Measurements from ENCODE around the gene TAS2R3.

The TAS2R3 gene

DNA sequence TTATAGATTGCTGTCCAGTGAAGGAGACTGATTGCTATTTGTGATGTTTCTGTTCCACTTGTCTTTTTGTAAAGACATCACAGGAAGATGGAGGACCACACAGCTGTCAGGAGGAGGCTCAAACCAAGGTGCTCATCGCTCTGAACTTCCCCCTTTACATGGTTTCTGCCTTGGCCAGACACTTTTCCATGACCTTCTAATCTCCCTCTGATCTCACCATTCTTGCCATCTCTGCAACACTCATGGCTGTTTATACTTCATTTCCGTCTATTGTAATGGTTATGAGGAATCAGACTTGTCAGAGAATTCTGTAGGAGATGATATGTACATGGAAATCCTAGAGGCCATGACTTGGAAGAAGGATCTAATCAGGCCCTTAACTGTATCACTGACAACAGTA is 24.4 kb downstream of the TAS2R3 start:
- no peak for DNase-seq

DNA sequence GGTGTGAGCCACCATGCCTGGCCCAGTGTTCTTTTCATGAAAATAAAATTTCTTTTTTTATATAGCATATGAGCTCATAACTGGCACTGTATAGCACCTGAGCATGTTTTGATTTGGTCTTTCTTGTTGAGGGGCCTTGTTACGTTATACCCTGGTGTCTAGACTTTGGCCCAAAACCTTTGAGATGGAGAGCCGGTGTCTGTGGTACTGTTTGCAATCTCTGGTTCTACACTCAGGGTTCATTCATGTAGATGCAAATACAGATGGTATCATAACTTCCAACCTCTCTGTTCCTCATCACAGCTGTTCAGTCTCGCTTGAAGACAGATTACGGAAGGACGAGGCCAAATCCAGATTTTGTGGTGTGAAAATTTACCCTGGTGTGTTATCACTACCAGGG is 26.0 kb downstream of the TAS2R3 start, which contains the start of gene TAS2R5:
TSS of gene TAS2R5 (plus strand) at position 301 of the 400 bp plus-strand sequence. CDS start 145 bp downstream, outside the sequence.
- no peak for DNase-seq

DNA sequence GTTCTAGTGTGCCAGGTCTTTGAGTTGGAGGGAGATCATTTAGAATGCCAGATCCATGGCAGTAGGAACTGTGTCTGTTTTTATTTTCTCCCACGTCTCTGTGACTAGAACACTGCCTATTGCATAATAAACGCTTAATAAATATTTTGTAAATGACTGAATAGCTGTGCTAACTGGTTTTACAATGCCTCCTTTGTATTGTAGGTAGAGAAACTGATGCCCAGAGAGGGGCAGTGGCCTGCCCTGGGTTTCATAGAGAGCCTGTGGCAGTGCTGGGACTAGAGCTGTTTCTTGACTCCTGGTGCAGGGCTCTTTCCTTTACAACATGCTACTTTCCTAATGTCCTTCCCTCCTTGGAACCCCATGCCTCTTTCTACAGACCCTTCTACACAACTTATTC is 28.6 kb downstream of the TAS2R3 start:
- no peak for DNase-seq

Data from KG1 (cell line).